HG03460 (cell line): ENCODE data around the gene FNDC1.

Experiments
- ATAC-seq: cut with Tn5 transposase; IDR thresholded peaks from one replicate; pipeline ENCODE4 v1.9.1; 2021; ENCODE audit not compliant: unreplicated experiment

The FNDC1 gene

GRCh38 chr6:159204605-159205004 is 35.4 kb downstream of the FNDC1 start:
- ATAC-seq = no peak

- ATAC-seq = no peak
Observed at GRCh38 chr6:159212028-159212427, 42.8 kb downstream of the FNDC1 start.

GRCh38 chr6:159212525-159213280 is 43.5 kb downstream of the FNDC1 start:
- ATAC-seq = no peak

GRCh38 chr6:159213405-159213804 is 44.2 kb downstream of the FNDC1 start:
- no peak for ATAC-seq

- no peak for ATAC-seq
Observed at GRCh38 chr6:159214281-159214680, 45.1 kb downstream of the FNDC1 start.

- no peak for ATAC-seq
Observed at GRCh38 chr6:159217595-159218275, 48.5 kb downstream of the FNDC1 start.

GRCh38 chr6:159220093-159220492 is 50.9 kb downstream of the FNDC1 start:
- no peak for ATAC-seq

- no peak for ATAC-seq
Observed at GRCh38 chr6:159221486-159222170, 52.4 kb downstream of the FNDC1 start.

- no peak for ATAC-seq
Observed at GRCh38 chr6:159224452-159224851, 55.3 kb downstream of the FNDC1 start.

GRCh38 chr6:159229651-159230051 is 60.5 kb downstream of the FNDC1 start:
- no peak for ATAC-seq

GRCh38 chr6:159232106-159232645 is 63.0 kb downstream of the FNDC1 start:
- ATAC-seq = no peak

- no peak for ATAC-seq
Observed at GRCh38 chr6:159232751-159233150, 63.6 kb downstream of the FNDC1 start.

GRCh38 chr6:159233365-159234101 is 64.3 kb downstream of the FNDC1 start:
- ATAC-seq = no peak

- ATAC-seq = no peak
Observed at GRCh38 chr6:159234102-159234553, 64.9 kb downstream of the FNDC1 start.

- ATAC-seq = no peak
Observed at GRCh38 chr6:159238920-159239558, 69.8 kb downstream of the FNDC1 start.

- ATAC-seq = no peak
Observed at GRCh38 chr6:159249128-159249527, 79.9 kb downstream of the FNDC1 start.

- ATAC-seq = no peak
Observed at GRCh38 chr6:159249752-159250151, 80.6 kb downstream of the FNDC1 start.

- ATAC-seq = no peak
Observed at GRCh38 chr6:159250633-159251032, 81.4 kb downstream of the FNDC1 start.

- no peak for ATAC-seq
Observed at GRCh38 chr6:159252955-159253508, 83.8 kb downstream of the FNDC1 start.

GRCh38 chr6:159254186-159254585 is 85.0 kb downstream of the FNDC1 start:
- no peak for ATAC-seq
